HG02588 (cell line): ENCODE data around the gene TAL2.
A peak's percentile ranks its signal among the peaks of the same experiment; 100 is the strongest.

Experiments used
- ATAC-seq: cut with Tn5 transposase; IDR thresholded peaks from one replicate; pipeline ENCODE4 v1.9.1; 2021; ENCODE audit warnings: mild to moderate bottlenecking, moderate library complexity; ENCODE audit not compliant: unreplicated experiment

The TAL2 gene

DNA sequence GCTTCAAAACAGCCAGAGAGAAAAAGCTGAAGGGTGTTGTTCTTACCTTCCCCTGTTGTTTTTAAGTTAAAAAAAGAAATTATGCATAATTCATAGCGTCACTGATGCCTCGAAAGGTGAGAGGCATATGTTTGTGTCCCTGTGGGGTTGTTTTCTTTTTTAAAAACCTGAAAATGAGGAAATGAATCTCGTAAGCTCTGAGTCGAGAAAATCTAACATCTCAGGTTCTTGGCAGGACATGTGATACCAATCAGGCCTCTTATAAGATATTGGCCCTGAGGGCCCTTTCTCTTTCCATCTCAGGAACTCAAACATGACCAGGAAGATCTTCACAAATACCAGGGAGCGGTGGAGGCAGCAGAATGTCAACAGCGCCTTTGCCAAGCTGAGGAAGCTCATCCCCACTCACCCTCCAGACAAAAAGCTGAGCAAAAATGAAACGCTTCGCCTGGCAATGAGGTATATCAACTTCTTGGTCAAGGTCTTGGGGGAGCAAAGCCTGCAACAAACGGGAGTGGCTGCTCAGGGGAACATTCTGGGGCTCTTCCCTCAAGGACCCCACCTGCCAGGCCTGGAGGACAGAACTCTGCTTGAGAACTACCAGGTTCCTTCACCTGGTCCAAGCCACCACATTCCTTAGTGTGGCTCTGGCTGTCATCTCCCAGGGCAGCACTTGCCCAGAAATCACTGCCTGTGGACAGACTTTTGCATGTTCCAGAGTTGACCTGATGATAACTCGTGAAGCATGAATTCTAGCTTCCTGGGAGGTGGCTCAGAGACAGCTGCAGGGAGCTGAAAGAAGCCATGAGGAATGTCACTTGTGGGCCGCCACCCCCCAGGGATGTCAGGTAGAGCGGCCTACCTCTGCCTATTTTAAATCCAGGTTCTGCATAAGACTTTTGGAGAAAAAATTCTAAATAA is at the start of gene TAL2:
Gene TAL2 (plus strand): TSS at position 274 of the 921 bp plus-strand sequence. CDS start 40 bp downstream, at position 314.
- peak; percentile 88 for ATAC-seq

DNA sequence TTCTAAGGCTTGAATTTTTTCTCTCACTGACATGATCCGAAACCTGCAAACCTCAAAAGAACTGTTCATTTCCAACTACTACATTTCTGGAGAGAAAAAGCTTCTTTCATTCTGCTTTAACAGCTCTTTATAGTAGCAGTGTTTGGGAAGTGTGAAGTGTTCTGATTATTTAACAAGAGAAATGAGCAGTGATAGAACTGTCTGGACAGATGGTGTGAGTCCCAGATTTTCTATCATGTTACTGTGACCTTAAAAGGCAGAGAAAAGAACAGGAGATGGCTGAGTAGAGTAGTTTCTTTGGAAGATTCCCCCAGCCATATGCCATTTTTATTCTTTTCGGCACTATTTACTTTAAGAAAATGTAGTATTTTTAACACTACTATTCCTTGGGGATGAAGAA is 41.3 kb upstream of the TAL2 start:
- ATAC-seq = no peak

DNA sequence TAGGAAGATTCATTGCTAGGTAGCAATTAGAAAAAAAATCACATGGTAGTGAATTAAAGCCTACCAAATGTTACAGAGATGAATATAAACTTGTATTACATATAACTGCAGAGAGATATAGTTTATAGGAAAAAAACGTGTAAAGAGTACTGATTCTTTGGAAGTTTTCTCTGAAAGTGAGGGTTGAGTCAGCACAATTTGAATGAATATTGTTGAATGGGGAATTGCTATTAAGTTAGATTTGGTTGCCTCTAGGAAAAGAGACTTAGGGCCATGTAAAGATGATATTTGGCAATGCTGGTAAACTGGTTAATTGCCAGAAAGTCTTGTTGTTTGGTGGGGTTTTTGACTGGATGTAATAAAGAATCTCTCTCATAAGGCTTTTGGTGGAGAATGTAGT is 37.2 kb upstream of the TAL2 start:
- no peak for ATAC-seq

DNA sequence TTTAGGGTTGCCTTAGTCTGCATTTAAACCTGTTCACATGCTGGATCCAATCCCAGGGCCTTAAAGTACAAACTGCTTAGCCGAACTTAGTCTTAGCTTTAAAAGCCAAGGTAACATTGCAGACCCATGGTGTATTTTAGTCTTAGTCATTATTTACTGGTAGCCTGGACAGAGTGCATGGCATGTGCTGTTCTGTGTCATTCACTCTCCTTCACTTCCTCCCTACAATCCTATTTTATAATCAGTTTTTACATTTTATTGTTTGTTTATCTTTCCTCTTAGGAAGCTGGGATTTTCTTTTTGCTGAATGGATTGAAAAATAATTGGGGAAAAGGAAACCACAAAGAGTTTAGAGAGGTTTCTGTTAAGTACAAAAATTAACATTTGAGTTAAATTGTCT is 29.4 kb upstream of the TAL2 start:
- no peak for ATAC-seq

DNA sequence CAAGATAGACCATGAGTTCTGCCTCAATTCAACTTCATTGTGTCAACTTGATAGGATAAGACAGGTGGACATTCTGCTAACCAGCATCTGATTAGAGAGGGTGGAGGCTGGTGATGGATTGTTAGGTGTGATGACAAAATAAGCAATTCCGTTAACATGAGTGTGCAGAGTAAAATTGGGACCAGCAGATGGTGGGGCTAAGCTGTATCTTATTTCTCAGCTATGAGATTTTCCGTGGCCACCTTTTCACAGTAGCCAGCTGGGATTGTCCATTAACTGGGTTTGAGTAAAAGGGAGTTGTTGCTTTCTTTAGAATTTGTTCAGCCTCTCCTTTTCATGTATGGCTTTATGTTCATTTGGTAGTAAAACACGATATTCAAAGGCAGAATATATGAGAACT is 28.8 kb upstream of the TAL2 start:
- no peak for ATAC-seq

DNA sequence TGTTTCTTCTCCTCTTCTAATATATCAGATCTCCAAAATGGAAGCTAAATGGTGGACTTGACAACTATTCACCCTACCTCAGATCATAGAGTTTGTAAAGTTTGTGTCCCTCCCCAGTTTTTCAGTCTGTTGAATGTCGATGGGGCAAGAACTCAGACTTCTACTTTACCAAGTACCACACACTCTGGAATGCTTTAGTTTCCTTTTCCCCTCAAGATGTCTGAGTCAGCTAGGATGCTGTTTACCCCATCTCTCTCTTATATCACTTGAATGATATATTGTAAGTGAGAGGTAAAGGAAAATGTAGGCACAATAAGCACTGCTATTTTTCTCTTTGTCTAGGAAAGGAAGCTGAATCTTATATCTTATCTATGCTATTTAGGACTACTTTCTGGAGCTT is 25.9 kb upstream of the TAL2 start:
- no peak for ATAC-seq

DNA sequence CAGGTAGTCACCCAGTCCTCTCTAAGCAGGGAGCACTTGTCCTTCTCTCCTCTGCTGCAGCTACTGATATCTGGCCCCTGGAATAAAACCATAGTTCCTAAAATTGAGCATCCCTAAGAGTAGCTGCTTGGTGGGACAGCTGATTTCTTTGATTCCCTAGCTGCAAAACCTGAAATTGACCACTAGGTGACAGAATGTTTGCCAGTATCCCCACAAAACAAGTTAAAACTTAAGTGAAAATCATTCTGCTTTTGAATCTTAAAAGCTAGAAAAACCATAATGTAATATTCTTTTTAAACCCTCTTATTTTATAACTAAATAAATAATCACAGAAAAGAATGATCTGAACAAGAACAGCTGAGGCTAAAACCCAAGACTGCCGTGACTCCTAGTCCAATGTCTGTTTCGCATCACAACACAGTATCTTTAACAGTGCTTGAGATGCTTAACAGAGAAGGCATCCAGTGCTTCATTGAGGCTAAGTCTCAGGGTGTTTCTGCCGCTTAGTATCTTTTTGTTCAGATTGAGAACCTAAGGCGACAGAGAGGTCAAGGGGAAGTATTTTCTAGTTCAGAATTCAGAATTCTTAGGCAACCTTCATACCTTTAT is 24.4 kb upstream of the TAL2 start:
- ATAC-seq = no peak

DNA sequence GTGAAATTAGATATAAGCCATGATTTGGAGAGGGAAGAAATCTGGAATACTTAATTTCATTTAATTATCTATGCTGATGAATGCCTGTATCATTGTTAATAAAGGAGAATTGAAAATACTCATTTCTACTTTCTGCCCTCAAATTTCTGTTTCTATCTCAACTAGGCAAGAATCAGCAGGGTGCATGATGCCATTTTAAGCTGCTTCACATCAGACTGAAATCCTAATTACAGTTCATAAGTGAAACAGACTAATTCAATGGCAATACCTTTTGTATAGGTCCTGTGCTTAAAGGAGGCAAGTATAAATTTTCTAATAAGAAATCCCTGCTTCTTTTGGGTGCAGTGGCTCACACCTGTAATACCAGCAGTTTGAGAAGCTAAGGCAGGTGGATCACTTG is 22.3 kb upstream of the TAL2 start:
- no peak for ATAC-seq

DNA sequence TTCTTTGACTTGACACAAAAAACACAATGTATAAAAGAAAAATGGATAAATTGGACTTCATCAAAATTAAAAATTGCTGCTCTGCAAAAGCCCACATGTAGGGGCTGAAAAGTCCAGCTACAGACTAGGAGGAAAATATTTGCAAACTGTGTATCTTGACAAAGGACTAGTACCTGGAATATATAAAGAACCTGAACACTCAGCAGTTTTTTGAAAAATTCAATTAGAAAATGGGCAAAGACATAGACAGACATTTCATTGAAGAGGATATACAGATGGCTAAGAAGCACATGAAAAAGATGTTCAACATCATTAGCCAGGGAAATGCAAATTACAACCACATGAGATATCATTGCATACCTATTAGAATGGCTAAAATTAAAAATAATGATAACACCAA is 18.5 kb upstream of the TAL2 start:
- ATAC-seq = no peak

DNA sequence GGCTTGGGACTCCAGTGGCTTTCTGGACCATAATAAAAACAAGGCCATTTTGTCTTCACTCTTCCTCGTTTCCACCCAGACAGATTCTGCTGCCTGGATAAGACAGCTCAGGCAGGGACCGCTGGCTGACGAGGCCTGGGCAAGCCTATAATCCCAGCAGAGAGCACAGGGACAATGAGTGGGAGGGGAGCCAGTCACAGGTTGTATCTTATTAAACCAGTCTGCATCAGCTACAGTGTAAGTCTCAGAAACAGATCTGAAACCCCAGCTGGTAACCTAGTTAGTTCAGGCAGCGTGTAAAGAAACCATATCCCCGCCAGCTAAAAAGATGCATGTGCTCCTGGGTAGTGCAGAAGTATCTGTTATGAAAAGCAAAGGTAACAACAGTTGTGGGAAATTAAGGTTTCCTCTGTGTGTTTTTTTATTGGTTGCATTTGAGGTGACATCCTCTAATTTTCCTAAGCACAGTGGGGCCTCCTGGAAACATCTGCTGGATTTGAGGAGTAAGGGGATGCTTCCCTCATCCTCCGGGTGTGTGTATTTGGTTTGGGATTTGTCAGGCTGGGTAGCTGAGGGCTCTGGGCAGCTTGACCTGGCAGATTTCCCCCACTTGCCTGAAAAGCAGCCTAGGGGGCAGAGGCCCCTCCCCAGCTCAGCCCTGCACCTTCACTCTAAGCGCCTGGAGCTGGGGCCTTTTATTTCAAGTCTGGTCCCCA is 15.2 kb upstream of the TAL2 start:
- no peak for ATAC-seq

DNA sequence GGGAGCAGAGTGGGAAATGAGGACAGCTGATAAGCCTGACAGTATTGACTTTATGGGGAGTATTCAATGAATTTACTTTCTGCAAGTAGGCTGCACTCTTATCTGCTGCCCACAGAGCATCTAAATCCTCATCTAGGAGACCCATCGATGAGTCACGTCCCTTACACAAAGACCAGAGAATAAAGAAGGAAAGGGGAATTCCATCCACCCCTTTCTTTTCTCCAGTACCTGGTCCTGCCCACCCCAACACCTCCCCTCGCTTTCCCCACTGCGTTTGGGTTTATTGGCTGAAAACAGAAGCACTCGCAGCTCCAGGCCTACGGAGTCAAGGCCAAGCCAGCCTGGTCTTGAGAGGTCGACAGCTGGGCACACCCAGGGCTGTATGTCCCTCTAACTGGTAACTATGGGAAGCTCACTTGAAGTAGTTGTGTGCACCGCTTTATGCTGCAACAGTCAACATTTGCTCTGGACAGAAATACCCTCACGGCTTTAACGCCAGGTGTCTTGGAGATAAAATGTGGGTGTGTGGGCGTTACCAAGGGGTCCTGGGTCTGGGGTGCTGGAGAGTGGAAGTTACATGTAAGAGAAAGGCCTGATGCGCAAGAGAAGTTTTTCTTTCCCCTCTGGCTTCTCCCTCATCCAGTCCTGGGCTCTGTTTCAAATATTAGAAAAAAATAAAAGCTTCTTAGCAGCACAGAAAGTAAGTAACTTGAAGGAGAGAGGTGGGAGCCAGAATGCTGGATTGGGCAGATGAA is 14.5 kb upstream of the TAL2 start:
- no peak for ATAC-seq

DNA sequence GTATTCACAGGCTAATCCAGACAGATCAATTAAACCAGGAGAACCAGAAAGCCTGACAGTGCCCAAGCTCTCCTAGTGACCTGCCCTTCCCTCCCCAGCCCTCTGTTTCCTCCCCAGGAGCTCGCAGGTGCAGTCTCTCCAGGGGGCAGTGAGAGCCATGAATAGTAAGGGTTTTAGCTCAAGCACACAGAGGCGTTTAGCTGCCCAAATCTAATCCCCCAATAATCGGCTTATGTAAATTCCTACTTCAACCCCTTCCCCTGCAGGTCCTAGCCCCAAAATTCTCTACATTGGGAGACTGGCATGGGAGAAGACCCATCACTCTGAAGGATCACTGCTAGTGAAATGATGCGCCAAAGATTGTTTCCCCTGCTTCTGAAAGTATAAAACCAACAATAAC is 10.5 kb upstream of the TAL2 start:
- no peak for ATAC-seq

DNA sequence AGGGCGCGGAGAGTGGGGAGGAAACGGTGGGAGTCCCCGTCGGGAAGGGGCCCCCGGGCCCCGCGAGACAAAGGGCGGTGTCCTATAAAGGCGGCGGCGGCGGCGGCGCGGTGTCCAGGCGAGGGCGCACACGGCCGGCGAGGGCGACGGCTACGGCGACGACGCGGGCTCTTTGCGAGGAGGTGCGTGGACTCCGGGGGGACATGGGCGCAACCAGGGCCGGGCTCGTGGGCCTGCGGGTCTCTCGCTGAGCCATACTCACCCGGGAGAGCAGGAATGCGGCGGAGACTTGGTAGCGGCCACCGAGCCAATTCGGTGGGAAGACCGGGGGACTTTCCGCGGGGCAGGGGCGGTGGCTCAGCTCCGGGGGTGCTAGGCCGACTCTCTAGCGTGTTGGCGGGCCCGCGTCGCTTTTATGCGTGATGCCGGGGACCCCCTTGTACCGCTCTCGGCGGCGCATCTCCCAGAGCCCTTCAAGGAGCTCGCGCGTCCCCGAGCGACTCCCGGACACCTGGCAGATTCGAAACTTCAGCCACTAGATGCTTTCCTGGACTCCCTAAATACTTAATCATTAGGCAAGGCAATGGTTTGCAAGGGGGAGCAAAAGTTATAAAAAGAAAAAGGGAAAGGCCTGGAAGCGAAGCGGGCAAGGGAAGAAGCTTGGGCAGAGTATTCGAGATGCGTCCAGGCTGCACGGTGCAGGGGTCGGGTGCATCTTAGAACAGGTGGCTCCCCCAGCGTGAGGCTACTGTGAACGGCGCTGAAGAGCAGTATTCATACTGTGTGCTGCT is 5.9 kb upstream of the TAL2 start:
- peak; percentile 73 for ATAC-seq

DNA sequence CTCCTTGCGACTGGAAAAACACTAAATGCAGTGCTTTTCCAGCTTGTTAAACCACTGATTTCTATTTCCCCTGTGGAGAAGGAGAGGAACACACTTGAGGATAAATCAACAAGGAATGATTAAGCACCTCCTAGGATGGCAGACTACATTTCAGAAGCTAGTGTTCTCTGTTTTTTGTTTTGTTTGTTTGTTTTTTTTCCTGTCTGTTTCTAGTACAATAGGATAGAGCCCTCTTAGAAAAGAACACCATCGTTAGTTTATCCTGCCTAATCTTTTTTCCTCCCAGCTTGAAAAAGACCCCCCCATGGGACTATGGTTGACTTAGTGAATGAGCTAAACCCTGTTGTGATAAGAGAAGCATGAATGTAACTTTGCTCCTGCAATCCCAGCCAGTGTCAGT is 3.9 kb upstream of the TAL2 start:
- no peak for ATAC-seq

DNA sequence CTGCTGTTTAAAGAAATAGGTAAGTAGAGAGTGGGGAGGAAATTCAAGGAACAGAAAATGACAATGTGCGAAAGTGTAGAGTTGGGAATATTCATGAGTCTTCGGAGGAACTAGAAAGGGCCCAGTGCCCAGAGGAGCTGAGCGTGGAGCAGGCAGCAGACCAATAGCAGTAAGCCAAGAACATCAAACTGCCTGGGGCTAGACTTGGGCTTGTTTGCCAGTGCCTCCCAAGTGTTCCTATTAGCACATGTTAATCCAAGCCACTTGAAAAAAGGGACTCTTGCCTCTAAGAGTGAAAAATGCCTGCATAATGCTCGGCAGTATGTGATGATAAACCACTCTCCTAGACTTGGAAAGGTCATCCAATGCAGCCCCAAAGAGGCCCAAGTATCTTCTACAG is 1.2 kb upstream of the TAL2 start:
- no peak for ATAC-seq

DNA sequence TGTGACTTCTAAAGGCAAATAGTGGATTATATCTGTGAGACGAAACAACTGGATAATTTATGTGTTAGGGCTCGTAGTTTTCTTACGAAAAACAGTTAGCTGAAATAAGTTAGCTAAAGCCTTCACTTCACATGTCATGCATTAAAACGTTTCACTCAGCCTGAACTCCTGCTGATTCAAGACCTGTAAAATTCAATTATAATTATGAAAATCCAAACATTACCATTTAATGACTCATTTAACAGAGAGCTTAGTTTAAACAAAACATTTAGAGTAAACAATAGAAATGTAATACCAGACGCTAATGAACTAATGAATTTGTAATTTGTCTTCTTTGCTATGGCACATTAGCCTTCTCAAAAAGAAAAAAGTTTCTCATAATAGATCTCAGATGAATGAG is 1.7 kb downstream of the TAL2 start:
- ATAC-seq = no peak

DNA sequence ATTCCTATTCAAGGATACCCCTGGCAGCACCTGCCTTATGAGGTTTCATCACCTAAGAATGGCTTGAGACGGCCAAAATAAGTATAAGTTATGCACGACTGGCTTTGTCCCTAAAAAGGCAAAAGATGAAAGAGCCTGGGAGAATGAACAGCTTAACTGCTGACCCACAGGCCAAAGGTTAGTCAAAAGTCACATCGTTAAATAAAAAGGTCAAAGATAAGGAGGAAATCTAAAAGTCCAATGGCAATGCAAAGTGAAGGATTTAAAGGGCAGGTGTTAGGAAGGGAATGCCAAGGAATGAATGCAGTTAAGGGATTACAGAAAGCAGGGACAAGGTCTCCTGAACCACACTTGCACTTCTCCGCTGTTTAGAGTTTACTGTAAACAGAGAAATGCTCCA is 5.6 kb downstream of the TAL2 start:
- no peak for ATAC-seq

DNA sequence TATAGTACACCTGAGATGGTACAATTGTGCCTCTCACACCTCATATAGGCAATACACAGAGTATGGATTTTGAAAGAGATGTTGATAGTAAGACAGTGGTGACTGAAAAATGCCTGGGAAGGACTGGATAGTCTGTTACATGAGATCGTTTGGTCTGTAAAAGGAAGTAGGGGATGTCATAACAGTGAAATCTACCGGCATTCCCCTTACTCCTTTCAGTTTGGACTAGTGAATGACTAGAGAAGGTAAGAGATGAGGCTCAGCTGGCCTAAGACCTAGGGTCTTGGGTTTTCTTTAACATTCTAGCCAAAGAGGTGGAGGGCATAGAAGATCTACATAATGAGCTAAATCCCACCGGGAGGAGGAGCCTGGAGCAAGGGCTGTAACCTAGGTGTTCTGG is 8.1 kb downstream of the TAL2 start:
- no peak for ATAC-seq

DNA sequence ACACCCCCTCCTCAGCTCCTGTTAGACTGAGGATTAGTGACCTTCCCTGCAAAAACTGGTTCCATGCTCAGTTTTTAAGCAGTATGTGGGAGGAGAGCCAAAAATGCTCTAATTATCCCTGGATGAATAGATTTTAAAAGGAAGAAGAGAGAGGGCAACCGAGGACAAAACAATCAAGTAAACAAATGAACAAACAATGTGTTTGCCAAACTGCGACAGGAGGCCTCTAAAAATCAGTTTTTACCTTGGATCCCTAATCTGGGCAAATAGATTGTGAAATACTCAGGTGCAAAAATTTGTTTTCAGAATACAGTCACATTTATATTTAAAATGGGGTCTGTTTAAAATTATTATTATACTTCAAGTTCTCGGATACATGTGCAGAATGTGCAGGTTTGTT is 8.5 kb downstream of the TAL2 start:
- no peak for ATAC-seq

DNA sequence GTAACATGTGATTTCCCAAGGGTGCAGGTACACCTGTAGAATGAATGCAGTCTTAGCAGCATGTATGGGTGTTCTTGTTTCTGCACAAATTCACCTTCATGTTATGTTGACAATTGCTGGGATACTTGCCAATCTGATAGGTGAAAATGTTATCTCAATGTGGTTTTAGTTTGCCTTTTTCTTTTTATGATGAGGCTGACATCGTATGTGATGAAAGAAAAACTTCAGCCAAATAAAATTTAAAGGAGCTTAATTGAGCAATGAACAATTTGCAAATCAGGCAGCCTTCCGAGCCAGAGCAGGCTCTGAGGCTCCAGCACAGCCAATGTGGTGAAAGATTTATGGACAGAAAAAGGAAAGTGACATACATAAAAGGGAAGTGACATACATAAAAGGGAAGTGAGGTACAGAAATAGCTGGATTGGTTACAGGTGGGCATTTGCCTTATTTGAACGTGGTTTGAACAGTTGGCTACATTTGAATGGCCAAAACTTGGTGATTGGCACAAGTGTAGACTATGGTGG is 10.5 kb downstream of the TAL2 start:
- peak; percentile 66 for ATAC-seq
